ENCODE data around the gene TRAK1. TPM values are rescaled to one million over a fixed set of nuclear protein-coding genes. Genes with fewer than 3 reads are reported as not detected.

The TRAK1 gene
- total and polyA plus RNA-seq, 2 donors (not counting 1 experiment from before 2014, with no cell fraction given) = 71.3 to 129 TPM

DNA sequence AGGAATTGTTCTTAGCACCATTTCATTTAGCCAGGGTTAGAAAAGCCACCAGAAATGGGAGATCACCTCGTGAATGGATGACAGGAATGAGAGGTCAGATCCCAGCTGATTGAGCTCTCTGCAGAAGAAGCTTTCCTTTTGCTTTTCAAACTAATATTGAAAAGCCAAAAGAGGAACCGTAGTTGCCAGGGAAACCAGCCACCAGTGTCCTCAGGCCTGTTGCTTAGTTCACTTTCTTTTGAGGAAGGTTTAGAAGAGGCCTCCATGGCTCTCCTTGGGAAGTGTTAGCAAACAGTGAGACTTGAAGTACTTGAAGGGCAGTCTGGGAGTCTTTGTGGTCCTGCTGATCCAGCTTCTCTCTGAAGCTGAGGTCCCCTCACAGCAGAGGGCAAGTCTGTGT is 182.2 kb downstream of the TRAK1 start:
- no peaks in the 10 kb centered on the region for H3K4me1 Mint-ChIP-seq
- H3K4me1 ChIP-seq (ENCODE audit: control insufficient read depth in 2 of 2, insufficient read depth in 2 of 2, low read length in 2 of 2) = no peaks in the 10 kb centered on the region
- no peak for ATAC-seq (ENCODE audit: low read depth)

DNA sequence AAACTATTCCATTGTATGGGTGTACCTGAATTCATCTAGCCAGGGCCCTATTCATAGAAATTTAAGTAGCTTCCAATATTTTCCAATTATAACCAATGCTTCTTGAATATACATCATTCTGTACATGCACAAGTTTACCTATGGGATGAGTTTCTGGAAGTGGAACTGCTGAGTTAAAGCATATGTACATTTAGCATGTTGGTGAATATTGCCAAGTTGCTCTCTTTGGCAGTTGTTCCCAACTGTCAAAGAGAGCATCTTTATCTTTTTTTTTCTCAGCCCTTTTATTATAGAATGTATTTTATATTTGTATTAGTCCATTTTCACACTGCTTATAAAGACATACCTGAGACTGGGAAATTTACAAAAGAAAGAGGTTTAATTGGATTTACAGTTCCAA is 183.1 kb downstream of the TRAK1 start:
- Histone ChIP-seq H3K9ac (ENCODE audit: low read length) (no peak overlapping the region), H3K4me2 (replicated peaks; ENCODE audit: low read depth, low read length, poor library complexity, severe bottlenecking) (no peak overlapping the region), H2AFZ (ENCODE audit: insufficient read depth, low read depth, low read length, poor library complexity, severe bottlenecking) (no peak overlapping the region), H3K4me3 (ENCODE audit: control extremely low read depth in 1 of 5, extremely low read depth in 1 of 5, insufficient read depth in 1 of 5, low read depth in 2 of 5, low read length in 4 of 5) (no peak overlapping the region), H3K36me3 (replicated peaks in 1 of 2; ENCODE audit: control extremely low read depth in 1 of 2, control insufficient read depth in 1 of 2, extremely low read depth in 1 of 2, insufficient read depth in 2 of 2, low read length in 1 of 2) (no peaks in the 10 kb centered on the region), H3K9me3 (ENCODE audit: control extremely low read depth in 1 of 3, control insufficient read depth in 2 of 3, insufficient read depth in 1 of 3, low read length in 2 of 3) (peaks cover 0 to 4% (median 0%) of the 10 kb centered on the region in 3 donors), H3K27ac (ENCODE audit: low read length in 2 of 2) (no peak overlapping the region), H3K27me3 (replicated peaks in 1 of 4; ENCODE audit: control extremely low read depth in 1 of 4, control insufficient read depth in 3 of 4, insufficient read depth in 4 of 4, low read length in 3 of 4) (peaks cover 0 to 11% (median 7%) of the 10 kb centered on the region in 4 experiments), H3K4me1 (ENCODE audit: control insufficient read depth in 2 of 2, insufficient read depth in 2 of 2, low read length in 2 of 2) (no peaks in the 10 kb centered on the region), H3K79me2 (ENCODE audit: control insufficient read depth, insufficient read depth, low read length) (no peaks in the 10 kb centered on the region), H4K20me1 (ENCODE audit: control insufficient read depth, insufficient read depth, low read length, poor library complexity, severe bottlenecking) (no peaks in the 10 kb centered on the region)
- intact Hi-C loops (cut with micrococcal nuclease) = no loop called here
- no peaks in the 10 kb centered on the region for H3K4me1 Mint-ChIP-seq
- no peak for TF ChIP-seq EZH2 (IDR thresholded peaks at IDR 0.05; ENCODE audit: borderline replicate concordance, insufficient read depth, low read depth, low read length, poor library complexity, severe bottlenecking)
- TF ChIP-seq, protein P1, sequence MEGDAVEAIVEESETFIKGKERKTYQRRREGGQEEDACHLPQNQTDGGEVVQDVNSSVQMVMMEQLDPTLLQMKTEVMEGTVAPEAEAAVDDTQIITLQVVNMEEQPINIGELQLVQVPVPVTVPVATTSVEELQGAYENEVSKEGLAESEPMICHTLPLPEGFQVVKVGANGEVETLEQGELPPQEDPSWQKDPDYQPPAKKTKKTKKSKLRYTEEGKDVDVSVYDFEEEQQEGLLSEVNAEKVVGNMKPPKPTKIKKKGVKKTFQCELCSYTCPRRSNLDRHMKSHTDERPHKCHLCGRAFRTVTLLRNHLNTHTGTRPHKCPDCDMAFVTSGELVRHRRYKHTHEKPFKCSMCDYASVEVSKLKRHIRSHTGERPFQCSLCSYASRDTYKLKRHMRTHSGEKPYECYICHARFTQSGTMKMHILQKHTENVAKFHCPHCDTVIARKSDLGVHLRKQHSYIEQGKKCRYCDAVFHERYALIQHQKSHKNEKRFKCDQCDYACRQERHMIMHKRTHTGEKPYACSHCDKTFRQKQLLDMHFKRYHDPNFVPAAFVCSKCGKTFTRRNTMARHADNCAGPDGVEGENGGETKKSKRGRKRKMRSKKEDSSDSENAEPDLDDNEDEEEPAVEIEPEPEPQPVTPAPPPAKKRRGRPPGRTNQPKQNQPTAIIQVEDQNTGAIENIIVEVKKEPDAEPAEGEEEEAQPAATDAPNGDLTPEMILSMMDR (IDR thresholded peaks at IDR 0.05) = no peak
- H3K4me3 Mint-ChIP-seq = no peak overlapping the region
- H3K27me3 Mint-ChIP-seq = peaks cover 20% of the 10 kb centered on the region
- ATAC-seq (ENCODE audit: low read depth) = no peak
- H3K27ac Mint-ChIP-seq = no peak overlapping the region
- H3K9me3 Mint-ChIP-seq (ENCODE audit: insufficient read depth) = peaks cover 7% of the 10 kb centered on the region
- no peak for DNase-seq
- POLR2A ChIA-PET = no interaction called here
- CTCF ChIA-PET = no interaction called here

More for the DNA sequence above, 182.2 kb downstream of the TRAK1 start:
- no peak overlapping the region for H3K27ac Mint-ChIP-seq
- WGBS (ENCODE audit: insufficient coverage) = 48% methylated on average over 2 of the region's 2 CpGs
- no peak for DNase-seq
- Histone ChIP-seq H3K27me3 (replicated peaks in 1 of 4; ENCODE audit: control extremely low read depth in 1 of 4, control insufficient read depth in 3 of 4, insufficient read depth in 4 of 4, low read length in 3 of 4) (peaks cover 0 to 14% (median 7%) of the 10 kb centered on the region in 4 experiments), H3K79me2 (ENCODE audit: control insufficient read depth, insufficient read depth, low read length) (no peaks in the 10 kb centered on the region), H3K4me2 (replicated peaks; ENCODE audit: low read depth, low read length, poor library complexity, severe bottlenecking) (no peak overlapping the region), H2AFZ (ENCODE audit: insufficient read depth, low read depth, low read length, poor library complexity, severe bottlenecking) (no peak overlapping the region), H3K27ac (ENCODE audit: low read length in 2 of 2) (no peak overlapping the region), H3K9ac (ENCODE audit: low read length) (no peak overlapping the region), H3K36me3 (replicated peaks in 1 of 2; ENCODE audit: control extremely low read depth in 1 of 2, control insufficient read depth in 1 of 2, extremely low read depth in 1 of 2, insufficient read depth in 2 of 2, low read length in 1 of 2) (no peaks in the 10 kb centered on the region), H3K9me3 (ENCODE audit: control extremely low read depth in 1 of 3, control insufficient read depth in 2 of 3, insufficient read depth in 1 of 3, low read length in 2 of 3) (peaks cover 0 to 4% (median 0%) of the 10 kb centered on the region in 3 donors), H3K4me3 (ENCODE audit: control extremely low read depth in 1 of 5, extremely low read depth in 1 of 5, insufficient read depth in 1 of 5, low read depth in 2 of 5, low read length in 4 of 5) (no peak overlapping the region), H4K20me1 (ENCODE audit: control insufficient read depth, insufficient read depth, low read length, poor library complexity, severe bottlenecking) (no peaks in the 10 kb centered on the region)
- intact Hi-C loops (cut with micrococcal nuclease) = no loop called here
- POLR2A ChIA-PET = no interaction called here
- H3K27me3 Mint-ChIP-seq = peaks cover 26% of the 10 kb centered on the region
- H3K9me3 Mint-ChIP-seq (ENCODE audit: insufficient read depth) = peaks cover 3% of the 10 kb centered on the region
- no peak for TF ChIP-seq EZH2 (IDR thresholded peaks at IDR 0.05; ENCODE audit: borderline replicate concordance, insufficient read depth, low read depth, low read length, poor library complexity, severe bottlenecking)
- TF ChIP-seq, protein P1 (IDR thresholded peaks at IDR 0.05) = no peak
- no peak overlapping the region for H3K4me3 Mint-ChIP-seq
- CTCF ChIA-PET = interaction anchor here (1.2 kb wide), 1 partner anchor 26 kb away, joined by 3 read pairs; no protein-coding TSS in a partner anchor

Measured in B cell (primary cell).